ENCODE results near the gene ITPRIP. TPM values are rescaled to one million over a fixed set of nuclear protein-coding genes. Genes with fewer than 3 reads are reported as not detected.

ITPRIP gene
- total and polyA plus RNA-seq, 4 donors, result 3.5 to 7.9 (median 6.0) TPM

GRCh38 chr10:104299031-104299904 is 39.0 kb downstream of the ITPRIP start (continued):
- TF ChIP-seq FOXA2 (IDR thresholded peaks at IDR 0.05) (no peak), YY1 (IDR thresholded peaks at IDR 0.05) (no peak), EGR1 (IDR thresholded peaks at IDR 0.05; ENCODE audit: low read depth in 2 of 2) (no peak)
- TF ChIP-seq, protein P1, sequence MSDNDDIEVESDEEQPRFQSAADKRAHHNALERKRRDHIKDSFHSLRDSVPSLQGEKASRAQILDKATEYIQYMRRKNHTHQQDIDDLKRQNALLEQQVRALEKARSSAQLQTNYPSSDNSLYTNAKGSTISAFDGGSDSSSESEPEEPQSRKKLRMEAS (IDR thresholded peaks at IDR 0.05), result no peak
- TF ChIP-seq, protein P2, sequence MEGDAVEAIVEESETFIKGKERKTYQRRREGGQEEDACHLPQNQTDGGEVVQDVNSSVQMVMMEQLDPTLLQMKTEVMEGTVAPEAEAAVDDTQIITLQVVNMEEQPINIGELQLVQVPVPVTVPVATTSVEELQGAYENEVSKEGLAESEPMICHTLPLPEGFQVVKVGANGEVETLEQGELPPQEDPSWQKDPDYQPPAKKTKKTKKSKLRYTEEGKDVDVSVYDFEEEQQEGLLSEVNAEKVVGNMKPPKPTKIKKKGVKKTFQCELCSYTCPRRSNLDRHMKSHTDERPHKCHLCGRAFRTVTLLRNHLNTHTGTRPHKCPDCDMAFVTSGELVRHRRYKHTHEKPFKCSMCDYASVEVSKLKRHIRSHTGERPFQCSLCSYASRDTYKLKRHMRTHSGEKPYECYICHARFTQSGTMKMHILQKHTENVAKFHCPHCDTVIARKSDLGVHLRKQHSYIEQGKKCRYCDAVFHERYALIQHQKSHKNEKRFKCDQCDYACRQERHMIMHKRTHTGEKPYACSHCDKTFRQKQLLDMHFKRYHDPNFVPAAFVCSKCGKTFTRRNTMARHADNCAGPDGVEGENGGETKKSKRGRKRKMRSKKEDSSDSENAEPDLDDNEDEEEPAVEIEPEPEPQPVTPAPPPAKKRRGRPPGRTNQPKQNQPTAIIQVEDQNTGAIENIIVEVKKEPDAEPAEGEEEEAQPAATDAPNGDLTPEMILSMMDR (IDR thresholded peaks at IDR 0.05; ENCODE audit: low read depth, low read length, missing input control), result no peak

- no peak overlapping the region for H3K4me3 ChIP-seq (ENCODE audit: low read depth in 1 of 3, low read length in 3 of 3)
- peak; percentile 48 for DNase-seq (ENCODE audit: low spot score)
- no peak for TF ChIP-seq GABPA (IDR thresholded peaks at IDR 0.05 in 1 of 2, conservative IDR thresholded peaks at IDR 0.05 in 1 of 2)
- TF ChIP-seq TAF1 (conservative IDR thresholded peaks at IDR 0.05), result no peak
- TF ChIP-seq, protein P1 (IDR thresholded peaks at IDR 0.05), result no peak
- TF ChIP-seq HNF4G (IDR thresholded peaks at IDR 0.05), result no peak
- no peak for TF ChIP-seq RXRA (IDR thresholded peaks at IDR 0.05)
- no peak for TF ChIP-seq NR2F2 (IDR thresholded peaks at IDR 0.05)
- TF ChIP-seq, protein P3, sequence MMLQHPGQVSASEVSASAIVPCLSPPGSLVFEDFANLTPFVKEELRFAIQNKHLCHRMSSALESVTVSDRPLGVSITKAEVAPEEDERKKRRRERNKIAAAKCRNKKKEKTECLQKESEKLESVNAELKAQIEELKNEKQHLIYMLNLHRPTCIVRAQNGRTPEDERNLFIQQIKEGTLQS (IDR thresholded peaks at IDR 0.05), result no peak
- TF ChIP-seq, protein P4, sequence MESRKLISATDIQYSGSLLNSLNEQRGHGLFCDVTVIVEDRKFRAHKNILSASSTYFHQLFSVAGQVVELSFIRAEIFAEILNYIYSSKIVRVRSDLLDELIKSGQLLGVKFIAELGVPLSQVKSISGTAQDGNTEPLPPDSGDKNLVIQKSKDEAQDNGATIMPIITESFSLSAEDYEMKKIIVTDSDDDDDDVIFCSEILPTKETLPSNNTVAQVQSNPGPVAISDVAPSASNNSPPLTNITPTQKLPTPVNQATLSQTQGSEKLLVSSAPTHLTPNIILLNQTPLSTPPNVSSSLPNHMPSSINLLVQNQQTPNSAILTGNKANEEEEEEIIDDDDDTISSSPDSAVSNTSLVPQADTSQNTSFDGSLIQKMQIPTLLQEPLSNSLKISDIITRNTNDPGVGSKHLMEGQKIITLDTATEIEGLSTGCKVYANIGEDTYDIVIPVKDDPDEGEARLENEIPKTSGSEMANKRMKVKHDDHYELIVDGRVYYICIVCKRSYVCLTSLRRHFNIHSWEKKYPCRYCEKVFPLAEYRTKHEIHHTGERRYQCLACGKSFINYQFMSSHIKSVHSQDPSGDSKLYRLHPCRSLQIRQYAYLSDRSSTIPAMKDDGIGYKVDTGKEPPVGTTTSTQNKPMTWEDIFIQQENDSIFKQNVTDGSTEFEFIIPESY (IDR thresholded peaks at IDR 0.05), result no peak
- no peak for TF ChIP-seq RAD21 (IDR thresholded peaks at IDR 0.05)
- 73% methylated on average over 17 of the region's 17 CpGs for WGBS
- no peak overlapping the region for H3K9ac ChIP-seq (ENCODE audit: low read depth in 1 of 2, low read length in 2 of 2)
- H3K36me3 ChIP-seq (ENCODE audit: control insufficient read depth in 4 of 4, insufficient read depth in 3 of 4, low read depth in 1 of 4, low read length in 3 of 4), result no peaks in the 10 kb centered on the region
- H3K27me3 ChIP-seq (ENCODE audit: control insufficient read depth in 4 of 4, insufficient read depth in 4 of 4, low read length in 3 of 4), result no peaks in the 10 kb centered on the region
- no peaks in the 10 kb centered on the region for H3K9me3 ChIP-seq (ENCODE audit: control insufficient read depth in 4 of 4, low read length in 3 of 4)
- peak overlapping the region; percentile 24 to 51 for H3K27ac ChIP-seq (ENCODE audit: low read depth in 1 of 2, low read length in 2 of 2)
- H3K4me1 ChIP-seq (ENCODE audit: control insufficient read depth in 4 of 4, insufficient read depth in 4 of 4, low read length in 3 of 4), result peaks cover 0 to 6% (median 3%) of the 10 kb centered on the region in 4 donors
These were observed 40.3 kb downstream of the ITPRIP start for GRCh38 chr10:104297697-104298660.
